Kidney glomerular epithelial cell (primary cell): Measurements from ENCODE around the gene AKAP6.
A peak's percentile ranks its signal among the peaks of the same experiment; 100 is the strongest.

Source experiments
- DNase-seq: peaks from one replicate; lab custom pipeline; 2025; lab: John Stamatoyannopoulos, UW

Gene AKAP6

DNA sequence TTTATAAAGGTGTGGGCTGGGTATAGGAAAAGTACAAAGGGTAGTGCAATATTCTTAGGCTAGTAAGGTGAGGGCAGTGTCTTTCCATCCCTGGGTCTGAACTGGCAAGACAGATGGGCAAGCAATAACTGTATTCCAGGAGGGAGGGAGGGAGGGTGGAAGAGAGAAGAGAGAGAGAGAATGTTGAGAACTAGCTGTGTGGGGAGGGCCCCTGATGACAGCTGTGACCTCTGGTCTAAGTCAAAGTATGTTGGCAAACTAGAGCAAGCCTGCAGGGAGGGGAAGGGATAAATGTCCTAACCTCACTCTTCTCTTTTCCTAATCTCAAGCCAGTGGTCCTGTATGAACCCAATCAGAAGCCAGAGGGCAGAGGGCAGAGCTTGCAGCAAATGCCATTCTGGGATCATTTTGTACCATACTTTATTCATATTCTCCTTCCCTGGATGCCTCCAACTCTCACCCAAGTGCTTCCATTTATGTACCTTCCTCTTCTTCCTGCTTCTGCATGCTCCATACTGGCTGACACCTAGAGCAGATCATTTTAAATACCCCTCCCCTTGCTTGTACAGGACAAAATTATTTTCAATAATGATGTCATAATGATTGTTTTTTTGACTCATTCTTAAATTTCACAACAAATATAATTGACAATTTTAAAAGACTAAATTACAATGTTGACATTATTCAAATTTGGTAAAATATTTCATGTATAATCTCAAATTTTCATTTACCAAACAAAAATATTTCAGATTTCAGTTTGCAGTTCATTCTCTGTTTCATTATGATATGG, 75.9 kb downstream of the AKAP6 start:
- DNase-seq = no peak

DNA sequence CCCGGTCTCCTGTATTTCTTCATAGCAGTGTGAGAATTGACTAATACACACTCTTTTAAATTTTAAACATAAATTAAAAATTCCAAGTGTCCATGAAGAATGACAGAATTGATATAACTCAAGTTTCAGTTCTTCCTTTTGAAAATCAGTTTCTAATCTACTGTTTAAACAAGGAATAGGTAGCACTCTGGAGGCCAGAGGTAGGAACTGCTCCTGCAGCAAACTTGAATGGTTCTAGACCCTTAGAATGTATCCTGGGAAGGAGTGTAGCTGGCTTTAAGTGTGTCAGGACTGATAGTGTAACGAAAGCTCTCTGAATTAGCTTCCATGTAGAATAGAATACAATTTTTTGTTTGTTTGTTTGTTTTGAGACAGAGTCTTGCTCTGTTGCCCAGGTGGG, 76.8 kb downstream of the AKAP6 start:
- DNase-seq = no peak

- no peak for DNase-seq
Measured at GRCh38 chr14:32407130-32407529, 78.0 kb downstream of the AKAP6 start.

DNA sequence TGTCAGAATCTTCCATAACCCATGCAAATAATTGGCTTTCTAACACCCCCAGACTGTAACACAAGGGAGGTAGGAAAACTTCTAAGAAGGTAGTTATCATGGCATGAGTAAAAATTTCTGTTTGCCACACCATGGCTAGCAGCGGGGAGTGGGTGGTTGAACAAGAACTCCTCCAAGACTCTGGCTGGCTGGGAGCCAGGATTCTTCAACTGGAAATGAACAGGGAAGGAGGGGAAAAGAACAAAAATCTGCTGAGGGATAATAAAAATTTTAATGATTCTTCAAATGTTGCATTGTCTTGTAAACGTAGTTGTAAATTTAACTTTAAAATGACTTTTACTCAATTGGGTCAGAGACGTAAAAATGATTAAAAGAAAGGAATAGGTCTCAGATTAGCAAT, 78.9 kb downstream of the AKAP6 start:
- no peak for DNase-seq

DNA sequence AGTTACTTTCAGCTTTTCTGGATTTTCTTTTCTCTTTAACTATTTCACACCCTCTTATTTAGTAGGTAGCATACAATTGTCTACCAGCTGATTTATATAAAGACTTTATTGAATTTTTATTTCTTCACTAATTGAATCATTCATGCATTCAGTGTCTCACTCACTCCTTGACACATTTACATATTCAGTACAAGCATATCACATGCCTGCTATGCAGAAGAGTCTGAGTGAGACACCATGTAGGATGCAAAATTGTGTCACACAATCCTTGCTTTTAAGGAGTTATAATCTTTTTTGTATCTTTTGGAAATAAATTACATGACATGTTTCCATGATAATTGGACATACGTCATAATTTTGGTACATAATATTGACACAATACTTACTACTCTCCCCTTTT, 83.0 kb downstream of the AKAP6 start:
- no peak for DNase-seq

- DNase-seq = no peak
Measured at GRCh38 chr14:32412532-32412931, 83.4 kb downstream of the AKAP6 start.

DNA sequence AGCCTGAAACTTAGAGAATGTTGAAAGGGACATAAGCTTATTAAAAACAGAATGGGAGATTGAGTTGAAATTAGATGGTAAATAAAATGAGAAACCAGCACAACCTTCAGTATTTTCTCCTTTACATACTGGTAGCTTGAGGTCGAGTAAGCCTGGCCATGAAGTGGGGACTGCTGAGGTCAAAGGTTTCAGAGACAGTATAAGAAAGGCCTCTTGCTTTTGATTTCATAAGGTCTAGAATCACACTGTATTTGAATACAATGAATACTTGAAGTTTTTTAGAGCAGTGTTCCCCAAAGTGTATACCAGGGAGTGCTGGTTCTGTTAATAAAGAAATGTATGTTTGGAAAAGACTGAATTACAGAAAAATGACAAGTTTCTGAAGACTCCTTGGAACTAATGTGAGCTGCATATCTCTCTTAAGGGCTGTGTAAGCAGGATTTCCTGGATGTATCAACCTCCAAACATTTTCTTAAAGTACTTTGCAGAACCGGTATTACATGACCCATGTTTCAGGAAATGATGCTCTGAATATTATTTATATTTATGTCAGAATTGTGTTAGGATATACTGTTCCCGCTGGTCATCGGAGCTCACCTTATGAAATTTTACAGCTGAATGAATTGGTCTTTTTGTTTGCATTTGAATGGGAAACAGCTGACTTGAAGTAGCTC, 85.0 kb downstream of the AKAP6 start:
- no peak for DNase-seq

GRCh38 chr14:32414808-32415255, 85.7 kb downstream of the AKAP6 start:
- no peak for DNase-seq

GRCh38 chr14:32417956-32418552, 89.0 kb downstream of the AKAP6 start:
- peak; percentile 98 for DNase-seq

DNA sequence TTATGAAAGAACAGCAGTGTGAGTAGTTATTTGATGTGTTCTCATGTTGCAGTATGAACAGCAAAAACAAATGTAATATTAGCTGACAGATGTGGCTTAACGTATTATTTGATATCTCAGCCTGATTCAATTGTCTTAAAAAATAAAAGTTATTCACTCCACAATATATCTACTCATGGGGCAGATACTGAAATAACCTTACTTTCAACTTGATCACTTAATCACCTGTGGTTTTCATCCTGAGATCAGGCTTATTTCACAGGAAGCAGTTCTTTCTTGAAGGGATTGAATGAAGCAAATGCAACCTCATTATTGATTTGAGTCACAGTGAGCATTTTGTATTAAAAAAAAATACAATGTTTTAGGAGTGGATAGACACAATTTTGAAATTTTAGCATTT, 90.3 kb downstream of the AKAP6 start:
- DNase-seq = no peak

DNA sequence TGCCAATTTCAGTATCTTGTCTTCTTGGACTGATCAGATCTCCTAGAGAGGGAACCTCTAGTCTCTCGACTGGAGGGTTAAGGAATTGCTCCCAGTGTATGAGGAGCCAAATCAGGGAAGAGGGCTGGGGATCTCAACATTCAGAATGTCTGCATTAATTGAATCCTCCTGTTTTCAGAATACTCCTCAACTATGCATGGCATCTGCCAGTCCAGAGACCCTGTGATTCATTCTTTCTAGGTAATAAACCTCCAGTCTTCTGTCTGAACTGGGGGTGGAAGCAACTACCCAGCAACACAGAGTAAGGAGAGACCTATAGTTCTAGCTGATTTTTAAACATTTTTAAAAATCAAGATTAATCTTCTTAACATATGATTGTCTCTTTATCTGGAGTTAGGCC, 92.7 kb downstream of the AKAP6 start:
- no peak for DNase-seq

GRCh38 chr14:32422440-32422839, 93.3 kb downstream of the AKAP6 start:
- DNase-seq = no peak

DNA sequence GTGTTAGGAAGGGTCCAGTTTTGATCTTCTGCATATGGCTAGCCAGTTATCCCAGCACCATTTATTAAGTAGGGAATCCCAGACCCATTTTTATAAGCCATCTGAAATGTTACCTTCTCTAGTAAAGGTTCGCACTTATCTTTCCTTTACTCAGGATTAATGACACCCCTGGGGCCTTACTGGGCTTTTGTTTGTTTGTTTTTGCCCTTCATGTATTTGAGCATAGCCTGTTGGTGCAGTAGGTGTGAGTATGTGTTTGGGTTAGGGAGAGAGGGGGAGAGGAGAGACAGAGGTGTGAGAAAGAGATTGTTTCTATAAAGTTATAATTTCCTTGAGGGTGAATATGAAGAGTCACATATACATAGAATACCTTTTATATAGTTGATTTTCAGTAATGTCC, 96.9 kb downstream of the AKAP6 start:
- no peak for DNase-seq

DNA sequence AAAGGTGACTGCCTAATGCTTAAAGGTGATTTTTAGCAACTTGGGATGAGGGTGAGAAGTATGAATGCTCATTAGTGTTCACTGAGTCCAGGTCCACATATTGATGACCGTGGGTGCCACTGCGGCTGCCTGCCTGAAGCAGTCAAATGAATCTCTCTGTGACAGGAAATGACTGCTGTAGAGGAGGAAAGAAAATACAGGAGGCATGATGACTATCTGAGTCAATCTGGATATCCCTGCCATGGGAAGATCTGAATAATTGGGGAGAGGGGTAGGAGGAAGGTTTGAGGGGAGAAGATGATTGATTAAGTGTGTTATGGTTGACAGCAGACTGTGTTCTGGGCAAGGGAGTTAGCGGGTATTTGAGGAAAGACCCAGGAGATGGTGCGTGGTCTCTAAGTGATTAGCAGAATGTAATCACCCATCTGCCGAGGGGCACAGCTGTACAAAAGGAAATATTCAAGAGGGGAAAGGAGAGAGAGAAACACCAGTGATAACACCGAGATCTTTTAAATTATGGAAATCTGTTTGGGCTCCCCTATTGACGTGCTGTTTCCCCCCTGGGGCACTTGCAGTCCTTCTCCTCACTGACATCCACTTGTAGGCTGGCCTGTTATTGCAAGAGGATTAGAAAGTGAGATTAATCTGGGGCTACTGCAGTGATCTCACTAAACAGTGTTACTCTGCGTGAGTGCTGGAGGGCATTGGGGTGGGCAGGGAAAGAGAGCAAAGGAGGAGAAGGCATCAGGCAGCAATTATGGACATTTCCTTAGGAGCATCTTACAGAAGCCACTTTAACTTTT, 97.7 kb downstream of the AKAP6 start:
- no peak for DNase-seq

- no peak for DNase-seq
Measured at GRCh38 chr14:32427726-32428528, 98.8 kb downstream of the AKAP6 start.

GRCh38 chr14:32428875-32429274, 99.8 kb downstream of the AKAP6 start:
- no peak for DNase-seq

- DNase-seq = peak; percentile 6
Measured at GRCh38 chr14:32430326-32430725, 101.2 kb downstream of the AKAP6 start.

DNA sequence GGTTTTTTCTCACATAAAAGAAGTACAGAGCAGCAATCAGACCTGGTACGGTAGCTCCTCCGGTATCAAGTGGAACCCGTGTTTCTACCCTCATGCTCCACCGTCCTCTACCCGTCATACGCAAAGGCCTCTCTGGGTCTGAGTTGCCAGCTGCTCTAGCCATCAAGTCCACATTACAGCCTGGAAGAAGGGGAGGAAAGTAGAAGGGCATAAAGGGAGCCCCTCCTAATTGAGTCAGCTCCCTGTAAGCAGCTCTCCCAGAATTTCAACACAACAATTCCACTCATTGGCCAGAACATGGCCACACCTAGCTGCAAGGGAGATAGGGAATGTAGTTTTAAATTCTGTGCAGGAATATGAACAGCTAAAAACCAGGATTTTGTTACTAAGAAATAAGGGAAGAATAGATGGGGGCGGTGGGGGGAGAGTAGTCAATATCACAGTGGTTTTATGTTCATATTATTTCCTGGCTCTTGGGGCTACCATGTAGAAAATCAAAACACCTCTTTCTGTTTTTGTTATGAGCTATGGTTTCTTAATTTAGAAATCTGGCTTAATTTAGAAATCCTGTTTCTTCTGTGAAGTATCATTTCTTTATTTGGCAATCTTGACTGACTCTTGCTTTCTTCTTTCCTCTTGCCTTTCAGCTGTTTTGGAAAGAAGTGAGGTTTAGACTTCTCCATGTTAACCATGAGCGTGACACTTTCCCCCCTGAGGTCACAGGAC, 103.9 kb downstream of the AKAP6 start:
- DNase-seq = no peak

DNA sequence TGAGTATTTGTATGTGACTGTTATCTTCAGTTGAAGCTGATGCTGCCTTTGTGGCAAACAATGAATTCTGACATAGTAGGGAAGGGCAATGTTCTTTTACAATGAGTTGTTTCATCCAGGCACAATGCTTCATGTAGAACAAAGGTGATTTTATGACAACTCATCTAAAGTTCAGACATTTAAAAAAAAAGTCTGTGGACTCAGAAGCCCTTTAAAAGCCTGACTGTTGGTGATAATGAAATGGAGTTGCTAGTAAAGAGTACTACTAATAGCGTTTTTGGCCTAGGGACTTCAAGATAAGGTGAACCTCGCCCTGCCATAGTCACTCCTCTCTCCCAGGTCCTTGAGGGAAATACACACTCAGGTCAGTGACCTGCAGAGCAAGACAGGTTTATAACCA, 105.1 kb downstream of the AKAP6 start:
- no peak for DNase-seq

GRCh38 chr14:32434880-32435279, 105.8 kb downstream of the AKAP6 start:
- DNase-seq = no peak

GRCh38 chr14:32435411-32435810, 106.3 kb downstream of the AKAP6 start:
- DNase-seq = no peak
